ENCODE results near the gene CDC5L.

- TF ChIP-seq, protein P1, sequence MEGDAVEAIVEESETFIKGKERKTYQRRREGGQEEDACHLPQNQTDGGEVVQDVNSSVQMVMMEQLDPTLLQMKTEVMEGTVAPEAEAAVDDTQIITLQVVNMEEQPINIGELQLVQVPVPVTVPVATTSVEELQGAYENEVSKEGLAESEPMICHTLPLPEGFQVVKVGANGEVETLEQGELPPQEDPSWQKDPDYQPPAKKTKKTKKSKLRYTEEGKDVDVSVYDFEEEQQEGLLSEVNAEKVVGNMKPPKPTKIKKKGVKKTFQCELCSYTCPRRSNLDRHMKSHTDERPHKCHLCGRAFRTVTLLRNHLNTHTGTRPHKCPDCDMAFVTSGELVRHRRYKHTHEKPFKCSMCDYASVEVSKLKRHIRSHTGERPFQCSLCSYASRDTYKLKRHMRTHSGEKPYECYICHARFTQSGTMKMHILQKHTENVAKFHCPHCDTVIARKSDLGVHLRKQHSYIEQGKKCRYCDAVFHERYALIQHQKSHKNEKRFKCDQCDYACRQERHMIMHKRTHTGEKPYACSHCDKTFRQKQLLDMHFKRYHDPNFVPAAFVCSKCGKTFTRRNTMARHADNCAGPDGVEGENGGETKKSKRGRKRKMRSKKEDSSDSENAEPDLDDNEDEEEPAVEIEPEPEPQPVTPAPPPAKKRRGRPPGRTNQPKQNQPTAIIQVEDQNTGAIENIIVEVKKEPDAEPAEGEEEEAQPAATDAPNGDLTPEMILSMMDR (IDR thresholded peaks at IDR 0.05) = peak; percentile 93
- TF ChIP-seq ZFX (IDR thresholded peaks at IDR 0.05; ENCODE audit: borderline replicate concordance) = no peak
Observed at GRCh38 chr6:44475779-44476434, 88.4 kb downstream of the CDC5L start.
